ENCODE data around the gene UVSSA. TPM values are rescaled to one million over a fixed set of nuclear protein-coding genes. Genes with fewer than 3 reads are reported as not detected.

The UVSSA gene
- total and polyA plus RNA-seq, 12 donors: 2.4 to 11.9 (median 6.6) TPM

DNA sequence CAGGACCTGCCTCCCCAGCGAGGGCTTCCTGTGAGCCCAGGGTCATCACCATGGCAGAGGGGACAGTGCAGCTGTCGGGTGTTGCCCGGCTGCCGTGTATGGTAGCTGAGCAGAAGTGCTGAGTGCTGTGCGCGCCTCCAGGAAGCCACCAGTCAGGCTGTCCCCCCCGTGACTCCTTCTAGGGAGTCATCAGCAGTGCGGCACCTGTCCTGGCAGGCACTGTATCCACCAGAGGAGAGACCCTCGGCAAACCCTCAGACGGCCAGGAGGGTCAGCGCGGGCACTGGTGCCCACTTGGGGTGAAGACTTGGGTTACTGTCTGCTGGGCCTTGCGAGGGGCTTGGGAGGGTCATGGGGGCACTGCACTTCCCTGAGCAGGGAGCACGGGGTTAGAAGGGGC lies 8.4 kb downstream of the UVSSA start:
- H3K9me3 ChIP-seq: no peaks in the 10 kb centered on the region
- TF ChIP-seq, protein P1, sequence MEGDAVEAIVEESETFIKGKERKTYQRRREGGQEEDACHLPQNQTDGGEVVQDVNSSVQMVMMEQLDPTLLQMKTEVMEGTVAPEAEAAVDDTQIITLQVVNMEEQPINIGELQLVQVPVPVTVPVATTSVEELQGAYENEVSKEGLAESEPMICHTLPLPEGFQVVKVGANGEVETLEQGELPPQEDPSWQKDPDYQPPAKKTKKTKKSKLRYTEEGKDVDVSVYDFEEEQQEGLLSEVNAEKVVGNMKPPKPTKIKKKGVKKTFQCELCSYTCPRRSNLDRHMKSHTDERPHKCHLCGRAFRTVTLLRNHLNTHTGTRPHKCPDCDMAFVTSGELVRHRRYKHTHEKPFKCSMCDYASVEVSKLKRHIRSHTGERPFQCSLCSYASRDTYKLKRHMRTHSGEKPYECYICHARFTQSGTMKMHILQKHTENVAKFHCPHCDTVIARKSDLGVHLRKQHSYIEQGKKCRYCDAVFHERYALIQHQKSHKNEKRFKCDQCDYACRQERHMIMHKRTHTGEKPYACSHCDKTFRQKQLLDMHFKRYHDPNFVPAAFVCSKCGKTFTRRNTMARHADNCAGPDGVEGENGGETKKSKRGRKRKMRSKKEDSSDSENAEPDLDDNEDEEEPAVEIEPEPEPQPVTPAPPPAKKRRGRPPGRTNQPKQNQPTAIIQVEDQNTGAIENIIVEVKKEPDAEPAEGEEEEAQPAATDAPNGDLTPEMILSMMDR (IDR thresholded peaks at IDR 0.05): no peak
- H3K27me3 ChIP-seq: no peaks in the 10 kb centered on the region
- H3K4me3 ChIP-seq: no peak overlapping the region
- H3K36me3 ChIP-seq: peaks cover 0 to 63% (median 8%) of the 10 kb centered on the region in 9 donors
- intact Hi-C loops (cut with DNase I): loop anchor here in 9 of 10 donors (5.0 to 10.0 kb wide), 8 partner anchors 101 to 372 kb away; partner anchors contain the start of genes TACC3 (in 3 of the 9) and TMEM129 (in 3 of the 9)
- DNase-seq (no peak), ATAC-seq (no peak)
- WGBS, 2 donors: 93 to 94% methylated on average over 14 of the region's 14 CpGs
- peaks cover 0 to 11% (median 3%) of the 10 kb centered on the region in 9 donors for H3K4me1 ChIP-seq
- no peak overlapping the region for H3K27ac ChIP-seq

DNA sequence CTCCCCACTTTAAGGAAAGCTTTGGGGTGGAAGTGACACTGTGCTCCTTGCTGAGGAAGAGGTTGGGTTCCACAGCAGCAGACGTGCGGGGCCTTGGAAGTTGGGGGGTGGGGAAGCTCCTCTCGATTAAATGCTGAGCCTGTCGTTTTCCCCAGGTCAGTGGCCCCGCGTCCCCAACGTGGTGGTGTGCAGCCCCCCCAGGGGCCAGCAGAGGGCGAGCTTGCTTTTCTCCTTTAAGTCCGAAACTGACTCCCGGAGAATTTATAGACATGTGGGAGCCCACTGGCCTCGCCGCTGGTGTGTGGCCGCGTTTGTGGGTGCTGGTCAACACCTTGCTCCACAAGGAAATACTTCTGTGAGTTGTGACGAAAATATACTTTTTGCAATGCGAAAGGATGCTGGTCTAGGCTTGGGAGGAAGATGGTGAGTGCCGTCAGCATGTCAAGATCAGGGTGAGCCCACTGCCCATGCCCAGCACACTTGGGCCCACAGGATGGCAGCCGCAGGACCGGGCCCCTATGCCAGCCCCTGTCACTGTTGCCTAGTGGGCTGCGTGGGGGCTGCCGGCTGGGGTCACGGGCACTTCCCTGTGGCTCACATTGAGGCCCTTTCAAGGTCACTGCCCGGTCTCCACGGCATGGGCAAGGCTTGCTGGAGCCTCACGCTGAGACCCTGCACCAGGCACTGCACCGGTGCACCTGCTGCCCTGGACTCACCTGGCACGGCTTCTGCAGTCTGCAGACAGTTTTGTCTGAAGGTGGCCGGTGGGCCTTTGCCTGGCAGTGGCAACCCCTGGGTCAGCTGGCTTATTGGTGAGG lies 9.4 kb downstream of the UVSSA start:
- ATAC-seq: peak in 5 of 8 donors; percentile 20 to 54 (median 44)
- no peak overlapping the region for H3K4me3 ChIP-seq
- 51 to 52% methylated on average over 28 of the region's 28 CpGs for WGBS, 2 donors
- H3K9me3 ChIP-seq: no peaks in the 10 kb centered on the region
- H3K36me3 ChIP-seq: peaks cover 0 to 72% (median 8%) of the 10 kb centered on the region in 9 donors
- peak; percentile 42 to 69 for DNase-seq
- TF ChIP-seq, protein P1 (IDR thresholded peaks at IDR 0.05): peak; percentile 70 to 90 (median 86)
- H3K27ac ChIP-seq: no peak overlapping the region
- intact Hi-C loops (cut with DNase I): loop anchor here (1.0 to 10.0 kb wide), 12 partner anchors 102 to 371 kb away; partner anchors contain the start of genes TACC3 (in 3 of the 10) and TMEM129 (in 3 of the 10)
- peaks cover 0 to 11% (median 3%) of the 10 kb centered on the region in 9 donors for H3K4me1 ChIP-seq
- H3K27me3 ChIP-seq: no peaks in the 10 kb centered on the region

GRCh38 chr4:1357356-1358248 lies 10.6 kb downstream of the UVSSA start:
- Histone ChIP-seq H3K9me3 (no peaks in the 10 kb centered on the region), H3K36me3 (peaks cover 0 to 79% (median 8%) of the 10 kb centered on the region in 9 donors), H3K4me1 (peaks cover 0 to 7% (median 0%) of the 10 kb centered on the region in 9 donors), H3K4me3 (no peak overlapping the region), H3K27ac (no peak overlapping the region), H3K27me3 (no peaks in the 10 kb centered on the region)
- TF ChIP-seq, protein P1 (IDR thresholded peaks at IDR 0.05): no peak
- DNase-seq (peak; percentile 33 to 34), ATAC-seq (peak; percentile 11 to 76 (median 34))
- WGBS, 2 donors: 90% methylated on average over 27 of the region's 27 CpGs
- intact Hi-C loops (cut with DNase I): loop anchor here in 9 of 10 donors (2.0 to 10.0 kb wide), 10 partner anchors 103 to 370 kb away; partner anchors contain the start of genes TACC3 (in 3 of the 9) and TMEM129 (in 3 of the 9)

Data from heart right ventricle (tissue), 16 donors.